Gastroesophageal sphincter (tissue), 3 donors: ENCODE results near the gene LASP1.

Experiments
- EP300 ChIP-seq: sonication (generic); formaldehyde crosslinking; IDR thresholded peaks from one replicate; pipeline ENCODE4 v1.6.1; 2017; ENCODE audit warnings: antibody characterized with exemption, mild to moderate bottlenecking
- POLR2A ChIP-seq, 2 donors: fragments of 450-650 bp; IDR thresholded peaks; one replicate each; pipeline ENCODE4 v1.6.1; 2017; ENCODE audit warnings: antibody characterized with exemption in 2 of 2, mild to moderate bottlenecking in 2 of 2, moderate library complexity in 1 of 2
- POLR2AphosphoS5 ChIP-seq: sonication (generic); formaldehyde crosslinking; IDR thresholded peaks from one replicate; pipeline ENCODE4 v1.6.1; 2017; ENCODE audit warnings: antibody characterized with exemption
- TF ChIP-seq, protein P1 (sequence below), 4 experiments: fragments of 200-600 bp in 2 of 4; fragments of 450-650 bp in 2 of 4; sonication (generic) in 1 of 4; IDR thresholded peaks; one replicate each; pipeline ENCODE4 v1.5.1; 2017 to 2019; ENCODE audit warnings: antibody characterized with exemption in 4 of 4, mild to moderate bottlenecking in 2 of 4, moderate library complexity in 2 of 4

DNA sequence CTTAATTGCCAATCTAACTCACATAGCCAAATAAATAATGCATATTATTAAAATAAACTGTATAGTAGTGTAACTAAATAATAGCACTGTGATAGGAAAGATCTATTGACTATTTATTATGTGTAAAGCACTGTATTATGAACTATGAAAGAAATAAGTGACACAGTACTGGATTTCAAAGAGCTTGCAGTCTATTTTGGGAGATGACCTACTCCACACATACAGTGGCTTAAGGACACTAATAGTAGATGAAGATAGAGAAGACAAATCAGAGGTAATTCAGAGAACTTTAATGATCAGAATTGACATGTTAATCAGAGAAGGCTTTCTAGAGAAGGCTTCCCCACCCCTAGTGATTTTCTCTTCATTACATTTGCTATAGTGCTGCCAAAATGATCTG is 70.1 kb downstream of the LASP1 start:
- TF ChIP-seq POLR2A (IDR thresholded peaks at IDR 0.05) = no peak
- TF ChIP-seq POLR2AphosphoS5 = no peak
- TF ChIP-seq, protein P1, sequence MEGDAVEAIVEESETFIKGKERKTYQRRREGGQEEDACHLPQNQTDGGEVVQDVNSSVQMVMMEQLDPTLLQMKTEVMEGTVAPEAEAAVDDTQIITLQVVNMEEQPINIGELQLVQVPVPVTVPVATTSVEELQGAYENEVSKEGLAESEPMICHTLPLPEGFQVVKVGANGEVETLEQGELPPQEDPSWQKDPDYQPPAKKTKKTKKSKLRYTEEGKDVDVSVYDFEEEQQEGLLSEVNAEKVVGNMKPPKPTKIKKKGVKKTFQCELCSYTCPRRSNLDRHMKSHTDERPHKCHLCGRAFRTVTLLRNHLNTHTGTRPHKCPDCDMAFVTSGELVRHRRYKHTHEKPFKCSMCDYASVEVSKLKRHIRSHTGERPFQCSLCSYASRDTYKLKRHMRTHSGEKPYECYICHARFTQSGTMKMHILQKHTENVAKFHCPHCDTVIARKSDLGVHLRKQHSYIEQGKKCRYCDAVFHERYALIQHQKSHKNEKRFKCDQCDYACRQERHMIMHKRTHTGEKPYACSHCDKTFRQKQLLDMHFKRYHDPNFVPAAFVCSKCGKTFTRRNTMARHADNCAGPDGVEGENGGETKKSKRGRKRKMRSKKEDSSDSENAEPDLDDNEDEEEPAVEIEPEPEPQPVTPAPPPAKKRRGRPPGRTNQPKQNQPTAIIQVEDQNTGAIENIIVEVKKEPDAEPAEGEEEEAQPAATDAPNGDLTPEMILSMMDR (IDR thresholded peaks at IDR 0.05) = no peak
- TF ChIP-seq EP300 = no peak
